Measurements from ENCODE around the gene GAGE12C. TPM values are rescaled to one million over a fixed set of nuclear protein-coding genes. Genes with fewer than 3 reads are reported as not detected.

The GAGE12C gene
- total RNA-seq, 1 experiment from 2014 or later, result not detected

Other genes with a start within 250 kb of the GAGE12C start
- not detected in 2 replicates for gene GAGE10, start 228.5 kb upstream of the GAGE12C start, total RNA-seq (2022)
- gene GAGE12J, start 210.1 kb upstream of the GAGE12C start, total RNA-seq (2022), result not detected in 2 replicates
- gene GAGE13, start 200.6 kb upstream of the GAGE12C start, total RNA-seq (2022), result not detected in 2 replicates
- gene GAGE12D, start 9.6 kb downstream of the GAGE12C start, total RNA-seq (2022), result not detected in 2 replicates
- not detected in 2 replicates for gene GAGE12E, start 19.1 kb downstream of the GAGE12C start, total RNA-seq (2022)
- not detected in 2 replicates for gene GAGE12F, start 28.7 kb downstream of the GAGE12C start, total RNA-seq (2022)
- not detected in 2 replicates for gene GAGE12G, start 38.2 kb downstream of the GAGE12C start, total RNA-seq (2022)
- gene GAGE12H, start 47.8 kb downstream of the GAGE12C start, total RNA-seq (2022), result not detected in 2 replicates
- not detected in 2 replicates for gene GAGE2A, start 57.3 kb downstream of the GAGE12C start, total RNA-seq (2022)
- gene GAGE1, start 66.8 kb downstream of the GAGE12C start, total RNA-seq (2022), result not detected in 2 replicates
- not detected in 2 replicates for gene PAGE1, start 163.8 kb downstream of the GAGE12C start, total RNA-seq (2022)

Data from MCF 10A (cell line).